ENCODE measurements around the gene ITGA3.
"Not testable (repeated sequence)": the region's sequence is repeated elsewhere in the genome, so short reads cannot be mapped to it uniquely, and the experiment has no call there.

ITGA3 gene

DNA sequence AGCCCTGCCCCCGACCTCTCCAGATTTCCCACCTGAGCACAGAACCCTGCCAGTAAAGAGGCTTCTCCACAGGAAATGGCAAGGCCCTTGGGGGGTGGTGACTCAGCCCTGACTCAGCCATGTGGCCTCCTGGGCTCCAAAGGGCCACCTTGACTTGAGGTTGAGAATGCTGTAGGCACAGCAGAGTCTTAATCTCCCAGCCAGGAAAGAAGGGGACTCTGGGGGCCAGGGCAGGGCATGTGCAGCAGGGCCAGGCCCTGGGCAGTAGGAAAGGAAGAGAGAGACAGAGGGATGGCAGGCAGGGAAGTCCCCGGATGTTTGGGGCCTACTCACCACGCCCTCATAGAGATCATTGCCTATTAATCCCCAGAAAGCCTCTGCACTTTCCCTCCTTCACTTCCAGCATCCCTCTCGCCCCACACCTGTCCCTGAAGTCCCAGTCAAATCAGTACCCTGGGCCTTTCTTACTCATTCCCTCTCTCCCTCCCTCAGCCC is 4.8 kb upstream of the ITGA3 start:
- DNase-seq (ENCODE audit: extremely low read depth in 1 of 2, low read depth in 1 of 2), result peak; percentile 53 to 87

- no peak for DNase-seq (ENCODE audit: extremely low read depth in 1 of 2, low read depth in 1 of 2)
Measured at GRCh38 chr17:50051606-50052005, 4.3 kb upstream of the ITGA3 start.

- no peak for DNase-seq (ENCODE audit: extremely low read depth in 1 of 2, low read depth in 1 of 2)
Measured at GRCh38 chr17:50052241-50052796, 3.6 kb upstream of the ITGA3 start.

- no peak for DNase-seq (ENCODE audit: extremely low read depth in 1 of 2, low read depth in 1 of 2)
Measured at GRCh38 chr17:50052822-50053653, 2.9 kb upstream of the ITGA3 start.

DNA sequence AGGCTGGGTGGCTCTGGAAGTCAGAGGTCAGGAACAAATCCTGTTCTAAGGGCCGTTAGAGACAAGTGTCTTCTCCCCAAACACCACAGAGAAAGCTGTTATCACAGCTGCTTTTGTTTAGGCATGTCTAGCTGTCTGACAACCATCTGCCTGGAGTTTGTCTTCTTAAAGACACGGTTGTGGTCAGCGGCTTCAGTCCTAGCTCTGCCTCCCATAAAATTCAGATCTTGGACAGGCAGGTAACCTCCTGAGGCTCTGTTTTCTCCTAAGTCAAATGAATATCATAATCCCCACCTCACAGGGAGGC is 2.3 kb upstream of the ITGA3 start:
- no peak for DNase-seq (ENCODE audit: extremely low read depth in 1 of 2, low read depth in 1 of 2)

- no peak for DNase-seq (ENCODE audit: extremely low read depth in 1 of 2, low read depth in 1 of 2)
Measured at GRCh38 chr17:50055055-50055425, 870 bp upstream of the ITGA3 start.

DNA sequence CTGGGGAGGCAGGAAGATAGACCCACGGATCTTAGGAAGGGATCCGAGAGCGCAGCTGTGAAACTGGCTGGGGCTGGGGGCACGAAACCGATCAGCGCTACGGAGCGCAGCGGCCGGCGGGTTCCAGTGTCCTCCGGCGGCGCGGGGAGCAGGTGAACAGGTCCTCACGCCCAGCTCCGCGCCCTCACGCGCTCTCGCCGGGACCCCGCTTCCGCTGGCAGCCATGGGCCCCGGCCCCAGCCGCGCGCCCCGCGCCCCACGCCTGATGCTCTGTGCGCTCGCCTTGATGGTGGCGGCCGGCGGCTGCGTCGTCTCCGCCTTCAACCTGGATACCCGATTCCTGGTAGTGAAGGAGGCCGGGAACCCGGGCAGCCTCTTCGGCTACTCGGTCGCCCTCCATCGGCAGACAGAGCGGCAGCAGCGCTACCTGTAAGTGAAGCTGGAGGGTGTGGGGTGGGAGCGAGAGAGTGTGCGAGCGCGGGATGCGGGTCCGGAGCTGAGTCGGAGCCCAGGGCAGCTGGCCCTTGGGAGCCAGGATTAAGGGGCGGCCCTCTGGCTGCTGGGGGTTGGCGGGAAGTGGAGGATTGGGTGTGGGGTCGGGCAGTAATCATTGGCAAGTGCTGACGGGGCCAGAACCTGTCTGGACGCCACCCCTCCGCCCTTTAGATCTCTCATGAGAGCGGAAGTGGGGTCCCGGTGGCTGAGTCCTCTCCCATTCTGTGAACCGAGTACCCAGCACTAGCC is 479 bp downstream of the ITGA3 start:
- DNase-seq (ENCODE audit: extremely low read depth in 1 of 2, low read depth in 1 of 2), result peak in 1 of 2 donors; percentile 55

GRCh38 chr17:50056961-50057330 is 1.0 kb downstream of the ITGA3 start:
- no peak for DNase-seq (ENCODE audit: extremely low read depth in 1 of 2, low read depth in 1 of 2)

GRCh38 chr17:50057521-50057991 is 1.6 kb downstream of the ITGA3 start:
- no peak for DNase-seq (ENCODE audit: extremely low read depth in 1 of 2, low read depth in 1 of 2)

GRCh38 chr17:50058296-50058953 is 2.5 kb downstream of the ITGA3 start:
- no peak for DNase-seq (ENCODE audit: extremely low read depth in 1 of 2, low read depth in 1 of 2)

DNA sequence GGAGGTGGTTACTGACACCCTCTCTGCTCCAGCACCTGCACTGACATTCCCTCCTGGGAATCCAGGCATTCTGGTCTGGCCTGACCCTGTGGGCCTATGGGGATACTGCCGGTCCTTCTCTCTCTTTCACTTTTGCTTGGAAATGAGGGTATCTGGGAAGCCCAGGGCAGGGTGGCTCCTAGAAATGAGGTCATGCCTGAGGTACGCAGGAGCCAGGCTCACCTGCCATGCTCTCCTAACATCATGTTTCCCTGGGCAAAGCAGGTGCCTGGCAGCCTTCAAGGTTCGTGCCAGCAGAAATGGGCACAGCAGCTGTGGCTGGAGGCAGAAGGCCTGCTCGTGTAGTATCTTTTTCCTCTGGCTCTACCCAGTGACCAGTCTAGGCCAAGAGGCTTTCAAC is 3.3 kb downstream of the ITGA3 start:
- DNase-seq (ENCODE audit: extremely low read depth in 1 of 2, low read depth in 1 of 2), result no peak

GRCh38 chr17:50059759-50060273 is 3.9 kb downstream of the ITGA3 start:
- no peak for DNase-seq (ENCODE audit: extremely low read depth in 1 of 2, low read depth in 1 of 2)

GRCh38 chr17:50060951-50061712 is 5.2 kb downstream of the ITGA3 start:
- DNase-seq (ENCODE audit: extremely low read depth in 1 of 2, low read depth in 1 of 2), result no peak

DNA sequence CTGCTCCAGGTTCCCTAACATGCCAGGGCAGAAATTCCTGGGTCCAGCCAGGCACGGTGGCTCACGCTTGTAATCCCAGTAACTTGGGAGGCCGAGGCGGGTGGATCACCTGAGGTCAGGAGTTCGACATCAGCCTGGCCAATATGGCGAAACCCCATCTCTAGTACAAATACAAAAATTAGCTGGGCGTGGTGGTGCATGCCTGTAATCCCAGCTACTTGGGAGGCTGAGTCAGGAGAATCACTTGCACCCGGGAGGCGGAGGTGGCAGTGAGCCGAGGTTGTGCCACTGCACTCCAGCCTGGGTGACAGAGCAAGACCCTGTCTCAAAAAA is 5.8 kb downstream of the ITGA3 start:
- DNase-seq (ENCODE audit: extremely low read depth in 1 of 2, low read depth in 1 of 2), result not testable (repeated sequence)

DNA sequence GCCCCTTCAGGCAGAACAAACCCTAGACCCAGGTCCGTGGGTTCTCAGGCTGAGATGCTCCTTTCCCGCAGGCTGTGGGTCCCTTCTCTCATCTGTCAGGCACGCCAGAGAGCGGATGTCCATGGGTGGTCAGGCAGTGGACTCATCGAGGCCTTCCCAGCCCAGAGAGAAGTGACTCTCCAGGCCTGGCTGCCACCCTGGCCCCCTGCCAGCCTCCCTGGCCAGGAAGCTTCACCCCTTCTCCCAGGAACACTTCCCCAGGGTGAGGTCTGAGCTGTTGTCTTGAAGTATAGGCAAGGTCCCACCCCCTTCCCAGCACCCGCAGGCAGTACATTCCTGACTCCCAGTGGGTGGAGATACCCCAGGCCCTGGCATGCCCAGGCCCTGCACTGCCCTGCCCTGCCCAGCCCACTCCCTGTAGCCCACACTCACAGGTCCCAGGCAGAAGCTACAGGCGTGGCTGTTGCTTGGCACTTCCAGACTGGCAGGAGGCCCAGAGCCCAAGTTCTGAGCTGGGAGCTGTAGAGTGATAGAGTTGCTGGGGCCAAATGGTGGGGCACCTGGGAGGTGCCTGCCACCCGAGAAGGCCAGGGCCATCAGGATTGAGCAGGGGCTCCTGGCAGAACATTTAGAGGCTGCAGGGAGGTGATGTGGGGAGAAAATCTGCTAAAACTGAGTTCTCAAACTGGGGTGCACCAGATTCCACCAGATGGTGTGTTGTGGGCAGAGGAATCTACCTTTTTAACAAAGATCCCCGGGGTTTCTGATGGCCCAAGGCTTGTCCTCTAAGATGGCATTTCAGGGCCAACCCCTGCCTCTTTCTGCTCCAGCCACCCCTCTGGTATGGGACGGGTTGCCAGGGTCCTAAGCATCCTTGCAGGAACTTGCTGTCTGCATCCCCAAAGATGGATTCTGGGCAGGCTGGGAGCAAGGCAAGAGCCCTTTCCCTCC is 6.7 kb downstream of the ITGA3 start:
- no peak for DNase-seq (ENCODE audit: extremely low read depth in 1 of 2, low read depth in 1 of 2)

DNA sequence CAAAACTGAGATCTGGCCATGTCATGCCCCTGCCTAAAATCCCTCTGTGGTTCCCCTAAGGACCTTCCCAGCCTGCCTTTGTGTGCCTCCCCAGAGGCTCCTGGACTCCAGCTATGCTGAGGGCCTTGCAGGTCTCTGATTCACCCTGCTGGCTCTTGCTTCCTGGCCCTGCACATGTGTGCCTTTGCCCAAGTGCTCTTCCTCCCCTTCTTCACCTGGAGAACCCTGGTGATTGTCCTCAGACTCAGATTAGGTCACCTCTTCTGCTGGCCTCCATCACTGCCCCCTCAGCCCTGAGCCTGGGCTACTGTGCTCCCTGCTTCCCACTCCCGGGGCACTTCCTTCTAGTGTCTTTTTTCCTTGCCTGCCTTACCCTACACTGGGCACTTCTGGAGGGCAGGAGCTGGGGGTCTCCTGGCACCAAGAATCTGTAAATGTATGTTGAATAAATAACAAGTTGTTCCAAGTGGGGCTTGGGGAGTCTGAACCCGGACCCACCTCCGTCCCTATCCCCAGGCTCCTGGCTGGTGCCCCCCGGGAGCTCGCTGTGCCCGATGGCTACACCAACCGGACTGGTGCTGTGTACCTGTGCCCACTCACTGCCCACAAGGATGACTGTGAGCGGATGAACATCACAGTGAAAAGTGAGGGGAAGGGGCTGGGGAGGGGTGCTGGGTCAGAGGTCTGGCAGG is 7.8 kb downstream of the ITGA3 start:
- no peak for DNase-seq (ENCODE audit: extremely low read depth in 1 of 2, low read depth in 1 of 2)

DNA sequence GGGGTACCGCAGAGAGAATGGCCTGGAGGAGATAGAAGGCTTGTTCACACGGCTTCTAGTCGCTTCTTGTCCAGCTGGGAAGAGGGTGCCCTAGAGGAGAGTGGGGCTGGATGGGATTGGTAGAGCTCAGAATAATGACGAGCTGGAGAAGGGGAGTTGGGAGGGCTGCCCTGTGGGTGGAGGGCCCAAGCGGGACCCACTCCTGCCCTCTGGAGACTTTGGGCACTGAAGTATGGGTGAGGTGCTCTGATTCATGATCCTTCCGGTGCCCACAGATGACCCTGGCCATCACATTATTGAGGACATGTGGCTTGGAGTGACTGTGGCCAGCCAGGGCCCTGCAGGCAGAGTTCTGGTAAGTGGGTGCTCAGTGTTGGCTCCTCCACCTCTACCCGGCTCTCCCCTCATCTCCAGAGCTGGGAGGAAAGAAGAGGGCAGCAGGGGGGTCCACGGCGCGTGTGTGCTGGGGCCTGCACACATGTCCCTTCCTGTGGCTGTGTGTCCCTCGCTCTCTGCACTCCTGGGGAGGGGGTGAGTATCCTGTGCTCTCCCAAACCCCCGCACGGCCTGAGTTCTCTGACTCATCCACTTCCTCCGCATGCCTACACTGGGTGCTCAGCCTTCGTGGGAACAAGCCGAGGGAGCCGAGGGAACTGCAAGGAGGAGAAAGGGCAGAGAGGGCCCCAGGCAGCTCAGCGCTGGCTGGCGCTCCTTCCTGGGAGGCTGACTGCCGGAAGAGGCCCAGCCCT is 8.5 kb downstream of the ITGA3 start:
- DNase-seq (ENCODE audit: extremely low read depth in 1 of 2, low read depth in 1 of 2), result no peak

- DNase-seq (ENCODE audit: extremely low read depth in 1 of 2, low read depth in 1 of 2), result no peak
Measured at GRCh38 chr17:50065056-50065455, 9.1 kb downstream of the ITGA3 start.

All from stimulated activated CD8-positive, alpha-beta memory T cell treated with anti-CD3 and anti-CD28 coated beads, Interleukin-7, amount 100 ng/mL, for 48 hours (primary cell).